DOHH2 (cell line): Measurements from ENCODE around the gene CSGALNACT2.

Source experiments
- H3F3A ChIP-seq: fragments of 200-600 bp; sonication (generic), shearing (Covaris generic); 2 replicates; pipeline ENCODE4 v1.6.0; 2016; ENCODE audit warnings: antibody characterized with exemption, mild to moderate bottlenecking; ENCODE audit not compliant: control insufficient read depth, insufficient read depth
- H3K27ac ChIP-seq: fragments of 200-600 bp; sonication (generic); 2 replicates; pipeline ENCODE4 v1.5.1; 2014; ENCODE audit warnings: low read depth, mild to moderate bottlenecking, low read length, moderate library complexity
- H3K27me3 ChIP-seq: fragments of 200-600 bp; sonication (generic); 2 replicates; pipeline ENCODE4 v1.6.1; 2014; ENCODE audit warnings: mild to moderate bottlenecking, low read length, mixed read lengths; ENCODE audit not compliant: control insufficient read depth
- H3K36me3 ChIP-seq: fragments of 200-600 bp; sonication (generic); 2 replicates; pipeline ENCODE4 v1.6.1; 2014; ENCODE audit warnings: mild to moderate bottlenecking, low read length, moderate library complexity, mixed read lengths; ENCODE audit not compliant: control insufficient read depth
- H3K4me1 ChIP-seq: fragments of 200-600 bp; sonication (generic); 2 replicates; pipeline ENCODE4 v1.6.1; 2014; ENCODE audit warnings: mild to moderate bottlenecking, low read length, mixed read lengths; ENCODE audit not compliant: control insufficient read depth
- H3K4me2 ChIP-seq: fragments of 200-600 bp; sonication (generic); 2 replicates; pipeline ENCODE4 v1.6.0; 2014; ENCODE audit warnings: mild to moderate bottlenecking, low read length, moderate library complexity
- H3K4me3 ChIP-seq: fragments of 200-600 bp; sonication (generic); 2 replicates; pipeline ENCODE4 v1.5.1; 2014; ENCODE audit warnings: mild to moderate bottlenecking, low read length, mixed read lengths
- H3K79me2 ChIP-seq: fragments of 200-600 bp; sonication (generic); 2 replicates; pipeline ENCODE4 v1.6.1; 2014; ENCODE audit warnings: mild to moderate bottlenecking, low read length, mixed read lengths; ENCODE audit not compliant: control insufficient read depth
- H3K9me2 ChIP-seq: fragments of 200-600 bp; sonication (generic); replicated peaks from 2 replicates; pipeline ENCODE4 v1.6.1; 2014; ENCODE audit warnings: mild to moderate bottlenecking, low read length, mixed read lengths; ENCODE audit not compliant: control insufficient read depth
- H3K9me3 ChIP-seq: fragments of 200-600 bp; sonication (generic); 2 replicates; pipeline ENCODE4 v1.6.1; 2014; ENCODE audit warnings: antibody characterized with exemption, low read length, mixed read lengths; ENCODE audit not compliant: control insufficient read depth, insufficient read depth
- H4K20me1 ChIP-seq: fragments of 200-600 bp; sonication (generic); 2 replicates; pipeline ENCODE4 v1.6.0; 2014; ENCODE audit warnings: low read depth, mild to moderate bottlenecking, antibody characterized with exemption, low read length, moderate library complexity; ENCODE audit not compliant: control insufficient read depth, insufficient read depth
- CTCF ChIP-seq: fragments of 200-600 bp; sonication (generic); IDR thresholded peaks from one replicate; pipeline ENCODE4 v1.5.1; 2014; ENCODE audit warnings: antibody characterized with exemption, mild to moderate bottlenecking, low read depth, low read length; ENCODE audit not compliant: poor library complexity, severe bottlenecking
- EZH2phosphoT487 ChIP-seq: fragments of 200-600 bp; sonication (generic); IDR thresholded peaks from 2 replicates; pipeline ENCODE4 v1.6.1; 2017; ENCODE audit warnings: borderline replicate concordance, mild to moderate bottlenecking, antibody characterized with exemption, low read length, moderate library complexity, mixed read lengths

The CSGALNACT2 gene

GRCh38 chr10:43234471-43235041, 96.3 kb downstream of the CSGALNACT2 start:
- no peak overlapping the region for H3K4me2 ChIP-seq

More at GRCh38 chr10:43234471-43235041, 96.3 kb downstream of the CSGALNACT2 start:
- H3K9me2 ChIP-seq = no peaks in the 10 kb centered on the region
- H3K9me3 ChIP-seq = no peaks in the 10 kb centered on the region
- no peak overlapping the region for H3K4me3 ChIP-seq
- H3K4me1 ChIP-seq = no peaks in the 10 kb centered on the region
- H3K79me2 ChIP-seq = no peaks in the 10 kb centered on the region
- no peaks in the 10 kb centered on the region for H3F3A ChIP-seq
- H3K27me3 ChIP-seq = no peaks in the 10 kb centered on the region
- no peak overlapping the region for H3K27ac ChIP-seq
- no peaks in the 10 kb centered on the region for H3K36me3 ChIP-seq
- no peaks in the 10 kb centered on the region for H4K20me1 ChIP-seq
- no peak for TF ChIP-seq CTCF
- TF ChIP-seq EZH2phosphoT487 = no peak
